GM23338 (cell line): ENCODE measurements around the gene MARF1. TPM values are rescaled to one million over a fixed set of nuclear protein-coding genes. Genes with fewer than 3 reads are reported as not detected.

Source experiments
- ATAC-seq: fragments of 200-7000 bp; cut with Tn5 transposase; 3 replicates; pipeline ENCODE4 v1.9.1; 2020
- DNase-seq: peaks from one replicate; pipeline ENCODE4 v3.0.0-alpha.2; 2015; ENCODE audit warnings: low spot score
- H2AFZ ChIP-seq: fragments of 200-600 bp; sonication (generic); 2 replicates; pipeline ENCODE4 v1.8.0; 2016; ENCODE audit warnings: antibody characterized with exemption, mild to moderate bottlenecking, moderate library complexity
- H3F3A ChIP-seq: fragments of 200-600 bp; sonication (generic); replicated peaks from 2 replicates; pipeline ENCODE4 v1.8.0; 2017; ENCODE audit warnings: antibody characterized with exemption, mixed run types, low read depth
- H3K27ac ChIP-seq: fragments of 200-600 bp; sonication (generic); 2 replicates; pipeline ENCODE4 v1.6.1; 2016; ENCODE audit warnings: low read depth
- H3K27me3 ChIP-seq: fragments of 200-600 bp; sonication (generic); 2 replicates; pipeline ENCODE4 v1.8.0; 2016; ENCODE audit warnings: mild to moderate bottlenecking, mixed run types, moderate library complexity; ENCODE audit not compliant: insufficient read depth
- H3K36me3 ChIP-seq: fragments of 200-600 bp; sonication (generic); 2 replicates; pipeline ENCODE4 v1.8.0; 2016; ENCODE audit warnings: mild to moderate bottlenecking; ENCODE audit not compliant: insufficient read depth
- H3K4me1 ChIP-seq: fragments of 200-600 bp; sonication (generic); 2 replicates; pipeline ENCODE4 v1.8.0; 2016; ENCODE audit warnings: mild to moderate bottlenecking, moderate library complexity; ENCODE audit not compliant: insufficient read depth
- H3K4me2 ChIP-seq: fragments of 200-600 bp; sonication (generic); 2 replicates; pipeline ENCODE4 v1.7.1; 2017; ENCODE audit warnings: mixed run types
- H3K4me3 ChIP-seq: fragments of 200-600 bp; sonication (generic); 2 replicates; pipeline ENCODE4 v1.6.1; 2016; ENCODE audit warnings: mixed run types
- H3K79me2 ChIP-seq: fragments of 200-600 bp; sonication (generic); replicated peaks from 2 replicates; pipeline ENCODE4 v1.8.0; 2017; ENCODE audit warnings: mild to moderate bottlenecking; ENCODE audit not compliant: insufficient read depth
- H3K9me2 ChIP-seq: fragments of 200-600 bp; sonication (generic); 2 replicates; pipeline ENCODE4 v1.8.0; 2017; ENCODE audit not compliant: insufficient read depth
- H4K20me1 ChIP-seq: fragments of 200-600 bp; sonication (generic); replicated peaks from 2 replicates; pipeline ENCODE4 v1.8.0; 2017; ENCODE audit warnings: mild to moderate bottlenecking; ENCODE audit not compliant: insufficient read depth
- H3K27ac Mint-ChIP-seq: 2 replicates; pipeline ENCODE4 v1.8.0; 2020; ENCODE audit warnings: inconsistent platforms, mild to moderate bottlenecking, moderate library complexity, mixed read lengths
- H3K27me3 Mint-ChIP-seq: 3 replicates; pipeline ENCODE4 v1.8.0; 2022; ENCODE audit warnings: low read depth, mild to moderate bottlenecking, moderate library complexity, mixed read lengths, inconsistent platforms; ENCODE audit not compliant: insufficient read depth, poor library complexity
- H3K36me3 Mint-ChIP-seq: 3 replicates; pipeline ENCODE4 v1.8.0; 2021; ENCODE audit warnings: low read depth, mild to moderate bottlenecking, inconsistent platforms, moderate library complexity, mixed read lengths
- H3K4me1 Mint-ChIP-seq: 3 replicates; pipeline ENCODE4 v1.8.0; 2020; ENCODE audit warnings: mild to moderate bottlenecking, inconsistent platforms, mixed read lengths
- H3K4me3 Mint-ChIP-seq: 3 replicates; pipeline ENCODE4 v1.8.0; 2021; ENCODE audit warnings: moderate library complexity, mild to moderate bottlenecking, inconsistent platforms, mixed read lengths
- H3K9me3 Mint-ChIP-seq: 3 replicates; pipeline ENCODE4 v1.8.0; 2020; ENCODE audit warnings: moderate library complexity, mild to moderate bottlenecking, inconsistent platforms, mixed read lengths
- ETS1 ChIP-seq: IDR thresholded peaks from 2 replicates; pipeline ENCODE4 v1.6.1; 2016; ENCODE audit warnings: antibody characterized with exemption
- EZH2phosphoT487 ChIP-seq: fragments of 200-600 bp; sonication (generic); IDR thresholded peaks from one replicate; pipeline ENCODE4 v1.8.1; 2018; ENCODE audit warnings: antibody characterized with exemption; ENCODE audit not compliant: unreplicated experiment
- ZNF114 ChIP-seq: fragments of 250-450 bp; sonication (Bioruptor Pico); IDR thresholded peaks from 2 replicates; pipeline ENCODE4 v1.5.0; 2020; ENCODE audit warnings: mild to moderate bottlenecking, moderate library complexity
- ZNF331 ChIP-seq: fragments of 250-450 bp; sonication (Bioruptor Pico); IDR thresholded peaks from 2 replicates; pipeline ENCODE4 v1.5.0; 2020; ENCODE audit warnings: low read depth, mild to moderate bottlenecking, moderate library complexity
- polyA plus RNA-seq: library from polyadenylated mRNA; unstranded; fragments of >200 nt; fragmentation: Nextera tagmentation; extraction: Ambion mirVana; gene quantifications from 2 replicates; pipeline ENCODE4 v1.2.1, GENCODE V29; 2016
- total RNA-seq: library from RNA; depleted of rRNA; stranded (reverse); fragments of >200 nt; shearing (Covaris generic); gene quantifications from 2 replicates; pipeline ENCODE4 v1.2.3, GENCODE V29; 2014
- TF ChIP-seq, protein P1 (sequence below), 2 experiments: fragments of 200-600 bp in 1 of 2; sonication (generic) in 1 of 2; conservative IDR thresholded peaks; 2 replicates each; pipeline versions ENCODE4 v1.5.1 to v1.6.1; 2016 to 2017; ENCODE audit warnings: antibody characterized with exemption in 2 of 2, low read depth in 2 of 2, mild to moderate bottlenecking in 2 of 2, moderate library complexity in 1 of 2
- TF ChIP-seq, protein P2 (sequence below): IDR thresholded peaks from one replicate; pipeline ENCODE4 v1.6.1; 2018; ENCODE audit warnings: antibody characterized with exemption; ENCODE audit not compliant: unreplicated experiment

The MARF1 gene
- total and polyA plus RNA-seq, 2 experiments from 2014 or later, result 8.3 to 16.0 TPM

GRCh38 chr16:15557258-15557657 lies 85.7 kb downstream of the MARF1 start:
- DNase-seq (no peak), ATAC-seq (no peak)
- H2AFZ ChIP-seq, result no peak overlapping the region
- H3K9me2 ChIP-seq, result no peaks in the 10 kb centered on the region
- Mint-ChIP-seq H3K4me3 (no peak overlapping the region), H3K4me1 (peaks cover 7% of the 10 kb centered on the region; the same call in 1 of the 3 replicates), H3K27me3 (peaks cover 2% of the 10 kb centered on the region), H3K9me3 (no peaks in the 10 kb centered on the region), H3K27ac (no peak overlapping the region), H3K36me3 (no peaks in the 10 kb centered on the region; the same call in 2 of the 3 replicates)
- H3K4me3 ChIP-seq, result no peak overlapping the region
- H3K27me3 ChIP-seq, result no peaks in the 10 kb centered on the region
- no peaks in the 10 kb centered on the region for H3K79me2 ChIP-seq
- H3K4me1 ChIP-seq, result no peaks in the 10 kb centered on the region
- no peak overlapping the region for H3K27ac ChIP-seq
- no peaks in the 10 kb centered on the region for H3F3A ChIP-seq
- no peaks in the 10 kb centered on the region; the same call in 1 of the 2 replicates for H4K20me1 ChIP-seq
- no peaks in the 10 kb centered on the region for H3K36me3 ChIP-seq
- no peak for TF ChIP-seq ETS1
- TF ChIP-seq ZNF331 (CRISPR knock-in tag), result no peak
- no peak for TF ChIP-seq ZNF114 (CRISPR knock-in tag)
- TF ChIP-seq, protein P1, sequence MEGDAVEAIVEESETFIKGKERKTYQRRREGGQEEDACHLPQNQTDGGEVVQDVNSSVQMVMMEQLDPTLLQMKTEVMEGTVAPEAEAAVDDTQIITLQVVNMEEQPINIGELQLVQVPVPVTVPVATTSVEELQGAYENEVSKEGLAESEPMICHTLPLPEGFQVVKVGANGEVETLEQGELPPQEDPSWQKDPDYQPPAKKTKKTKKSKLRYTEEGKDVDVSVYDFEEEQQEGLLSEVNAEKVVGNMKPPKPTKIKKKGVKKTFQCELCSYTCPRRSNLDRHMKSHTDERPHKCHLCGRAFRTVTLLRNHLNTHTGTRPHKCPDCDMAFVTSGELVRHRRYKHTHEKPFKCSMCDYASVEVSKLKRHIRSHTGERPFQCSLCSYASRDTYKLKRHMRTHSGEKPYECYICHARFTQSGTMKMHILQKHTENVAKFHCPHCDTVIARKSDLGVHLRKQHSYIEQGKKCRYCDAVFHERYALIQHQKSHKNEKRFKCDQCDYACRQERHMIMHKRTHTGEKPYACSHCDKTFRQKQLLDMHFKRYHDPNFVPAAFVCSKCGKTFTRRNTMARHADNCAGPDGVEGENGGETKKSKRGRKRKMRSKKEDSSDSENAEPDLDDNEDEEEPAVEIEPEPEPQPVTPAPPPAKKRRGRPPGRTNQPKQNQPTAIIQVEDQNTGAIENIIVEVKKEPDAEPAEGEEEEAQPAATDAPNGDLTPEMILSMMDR (conservative IDR thresholded peaks at IDR 0.05; ENCODE audit: low read depth in 2 of 2), result no peak
- TF ChIP-seq EZH2phosphoT487, result no peak
- no peak overlapping the region for H3K4me2 ChIP-seq

GRCh38 chr16:15556130-15556529 lies 86.8 kb downstream of the MARF1 start:
- no peaks in the 10 kb centered on the region for H3K9me2 ChIP-seq
- no peak overlapping the region for H3K4me2 ChIP-seq
- peaks cover 10% of the 10 kb centered on the region; the same call in 2 of the 3 replicates for H3K4me1 Mint-ChIP-seq
- no peaks in the 10 kb centered on the region; the same call in 1 of the 2 replicates for H4K20me1 ChIP-seq
- H3K27me3 ChIP-seq, result no peaks in the 10 kb centered on the region
- H3K27ac ChIP-seq, result no peak overlapping the region
- ATAC-seq (no peak), DNase-seq (no peak)
- no peak overlapping the region for H2AFZ ChIP-seq
- H3K79me2 ChIP-seq, result no peaks in the 10 kb centered on the region
- H3K27me3 Mint-ChIP-seq, result peaks cover 2% of the 10 kb centered on the region
- H3F3A ChIP-seq, result 0 out of 2 replicates have a peak, but pooled peaks cover 2% of the 10 kb centered on the region
- H3K4me3 ChIP-seq, result no peak overlapping the region
- H3K4me1 ChIP-seq, result no peaks in the 10 kb centered on the region
- no peaks in the 10 kb centered on the region; the same call in 2 of the 3 replicates for H3K36me3 Mint-ChIP-seq
- H3K4me3 Mint-ChIP-seq, result no peak overlapping the region
- H3K36me3 ChIP-seq, result no peaks in the 10 kb centered on the region
- no peaks in the 10 kb centered on the region for H3K9me3 Mint-ChIP-seq
- H3K27ac Mint-ChIP-seq, result 0 out of 2 replicates have a peak overlapping the region, but pooled peaks have one; percentile 31
- TF ChIP-seq ZNF114 (CRISPR knock-in tag), result no peak
- no peak for TF ChIP-seq EZH2phosphoT487
- TF ChIP-seq, protein P2, sequence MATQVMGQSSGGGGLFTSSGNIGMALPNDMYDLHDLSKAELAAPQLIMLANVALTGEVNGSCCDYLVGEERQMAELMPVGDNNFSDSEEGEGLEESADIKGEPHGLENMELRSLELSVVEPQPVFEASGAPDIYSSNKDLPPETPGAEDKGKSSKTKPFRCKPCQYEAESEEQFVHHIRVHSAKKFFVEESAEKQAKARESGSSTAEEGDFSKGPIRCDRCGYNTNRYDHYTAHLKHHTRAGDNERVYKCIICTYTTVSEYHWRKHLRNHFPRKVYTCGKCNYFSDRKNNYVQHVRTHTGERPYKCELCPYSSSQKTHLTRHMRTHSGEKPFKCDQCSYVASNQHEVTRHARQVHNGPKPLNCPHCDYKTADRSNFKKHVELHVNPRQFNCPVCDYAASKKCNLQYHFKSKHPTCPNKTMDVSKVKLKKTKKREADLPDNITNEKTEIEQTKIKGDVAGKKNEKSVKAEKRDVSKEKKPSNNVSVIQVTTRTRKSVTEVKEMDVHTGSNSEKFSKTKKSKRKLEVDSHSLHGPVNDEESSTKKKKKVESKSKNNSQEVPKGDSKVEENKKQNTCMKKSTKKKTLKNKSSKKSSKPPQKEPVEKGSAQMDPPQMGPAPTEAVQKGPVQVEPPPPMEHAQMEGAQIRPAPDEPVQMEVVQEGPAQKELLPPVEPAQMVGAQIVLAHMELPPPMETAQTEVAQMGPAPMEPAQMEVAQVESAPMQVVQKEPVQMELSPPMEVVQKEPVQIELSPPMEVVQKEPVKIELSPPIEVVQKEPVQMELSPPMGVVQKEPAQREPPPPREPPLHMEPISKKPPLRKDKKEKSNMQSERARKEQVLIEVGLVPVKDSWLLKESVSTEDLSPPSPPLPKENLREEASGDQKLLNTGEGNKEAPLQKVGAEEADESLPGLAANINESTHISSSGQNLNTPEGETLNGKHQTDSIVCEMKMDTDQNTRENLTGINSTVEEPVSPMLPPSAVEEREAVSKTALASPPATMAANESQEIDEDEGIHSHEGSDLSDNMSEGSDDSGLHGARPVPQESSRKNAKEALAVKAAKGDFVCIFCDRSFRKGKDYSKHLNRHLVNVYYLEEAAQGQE, result no peak
- no peak for TF ChIP-seq ZNF331 (CRISPR knock-in tag)
